ENCODE results near the gene GOLGA6L2. TPM values are rescaled to one million over a fixed set of nuclear protein-coding genes. Genes with fewer than 3 reads are reported as not detected.
"Not testable (repeated sequence)": the region's sequence is repeated elsewhere in the genome, so short reads cannot be mapped to it uniquely, and the experiment has no call there.

GOLGA6L2 gene
- total RNA-seq, 2 experiments from 2014 or later: not detected

GRCh38 chr15:23437146-23437545 is 9.9 kb downstream of the GOLGA6L2 start:
- TF ChIP-seq EZH2phosphoT487 (IDR thresholded peaks at IDR 0.05; ENCODE audit: borderline replicate concordance, low read depth, low read length) (no peak), CTCF (conservative IDR thresholded peaks at IDR 0.05; ENCODE audit: low read length) (no peak)
- BruUV-seq (replicated peaks): no TSS peak
- H3K36me3 ChIP-seq (ENCODE audit: insufficient read depth, low read length): no peaks in the 10 kb centered on the region
- H3K27ac ChIP-seq (ENCODE audit: low read depth, low read length, poor library complexity, severe bottlenecking): no peak overlapping the region
- H3K79me2 ChIP-seq (ENCODE audit: insufficient read depth, low read depth, low read length): no peaks in the 10 kb centered on the region
- DNase-seq (ENCODE audit: low spot score): no peak
- intact Hi-C loops (cut with micrococcal nuclease; ENCODE audit: unreplicated experiment): no loop called here
- ChIA-PET POLR2A (no interaction called here), CTCF (ENCODE audit: unreplicated experiment) (no interaction called here)
- no peaks in the 10 kb centered on the region for H4K20me1 ChIP-seq (ENCODE audit: insufficient read depth, low read length)
- H3K4me2 ChIP-seq (ENCODE audit: low read length): no peak overlapping the region
- no peak overlapping the region for H3K4me3 ChIP-seq (ENCODE audit: low read depth, low read length, poor library complexity, severe bottlenecking)
- no peaks in the 10 kb centered on the region for H3K9me2 ChIP-seq (ENCODE audit: insufficient read depth, low read length)
- no peaks in the 10 kb centered on the region for H3K9me3 ChIP-seq (ENCODE audit: low read length)
- no peaks in the 10 kb centered on the region for H3K4me1 ChIP-seq (ENCODE audit: insufficient read depth, low read length, poor library complexity, severe bottlenecking)
- H2AFZ ChIP-seq (ENCODE audit: low read length): no peak overlapping the region

GRCh38 chr15:23436421-23436820 is 10.6 kb downstream of the GOLGA6L2 start:
- Histone ChIP-seq H3K4me3 (ENCODE audit: low read depth, low read length, poor library complexity, severe bottlenecking) (no peak overlapping the region), H2AFZ (ENCODE audit: low read length) (no peak overlapping the region), H4K20me1 (ENCODE audit: insufficient read depth, low read length) (no peaks in the 10 kb centered on the region), H3K9me2 (ENCODE audit: insufficient read depth, low read length) (no peaks in the 10 kb centered on the region), H3K79me2 (ENCODE audit: insufficient read depth, low read depth, low read length) (no peaks in the 10 kb centered on the region), H3K27ac (ENCODE audit: low read depth, low read length, poor library complexity, severe bottlenecking) (no peak overlapping the region), H3K4me1 (ENCODE audit: insufficient read depth, low read length, poor library complexity, severe bottlenecking) (no peaks in the 10 kb centered on the region), H3K36me3 (ENCODE audit: insufficient read depth, low read length) (no peaks in the 10 kb centered on the region), H3K4me2 (ENCODE audit: low read length) (no peak overlapping the region), H3K9me3 (ENCODE audit: low read length) (no peaks in the 10 kb centered on the region)
- DNase-seq (ENCODE audit: low spot score): no peak
- TF ChIP-seq EZH2phosphoT487 (IDR thresholded peaks at IDR 0.05; ENCODE audit: borderline replicate concordance, low read depth, low read length) (no peak), CTCF (conservative IDR thresholded peaks at IDR 0.05; ENCODE audit: low read length) (no peak)
- no TSS peak for BruUV-seq (replicated peaks)
- ChIA-PET CTCF (ENCODE audit: unreplicated experiment) (no interaction called here), POLR2A (no interaction called here)
- intact Hi-C loops (cut with micrococcal nuclease; ENCODE audit: unreplicated experiment): no loop called here

- ChIA-PET POLR2A (interaction anchor here (0.6 kb wide), 1 partner anchor 77 kb away, joined by 4 read pairs; no protein-coding TSS in a partner anchor), CTCF (ENCODE audit: unreplicated experiment) (interaction anchor here (0.6 kb wide), 1 partner anchor 1442 kb away, joined by 3 read pairs; no protein-coding TSS in a partner anchor)
- H3K27ac ChIP-seq (ENCODE audit: low read depth, low read length, poor library complexity, severe bottlenecking); H3K4me2 ChIP-seq (ENCODE audit: low read length); H2AFZ ChIP-seq (ENCODE audit: low read length); H3K4me1 ChIP-seq (ENCODE audit: insufficient read depth, low read length, poor library complexity, severe bottlenecking); BruUV-seq (replicated peaks); H3K36me3 ChIP-seq (ENCODE audit: insufficient read depth, low read length); H3K79me2 ChIP-seq (ENCODE audit: insufficient read depth, low read depth, low read length); H4K20me1 ChIP-seq (ENCODE audit: insufficient read depth, low read length); DNase-seq (ENCODE audit: low spot score); H3K4me3 ChIP-seq (ENCODE audit: low read depth, low read length, poor library complexity, severe bottlenecking); H3K9me2 ChIP-seq (ENCODE audit: insufficient read depth, low read length); H3K9me3 ChIP-seq (ENCODE audit: low read length); intact Hi-C loops (cut with micrococcal nuclease; ENCODE audit: unreplicated experiment): not testable (repeated sequence)
Observed at GRCh38 chr15:23434699-23435098, 12.3 kb downstream of the GOLGA6L2 start.

GRCh38 chr15:23425327-23425726 is 21.7 kb downstream of the GOLGA6L2 start:
- H3K36me3 ChIP-seq (ENCODE audit: insufficient read depth, low read length); H3K4me1 ChIP-seq (ENCODE audit: insufficient read depth, low read length, poor library complexity, severe bottlenecking); H3K79me2 ChIP-seq (ENCODE audit: insufficient read depth, low read depth, low read length); BruUV-seq (replicated peaks); H3K9me2 ChIP-seq (ENCODE audit: insufficient read depth, low read length); POLR2A ChIA-PET; H3K27ac ChIP-seq (ENCODE audit: low read depth, low read length, poor library complexity, severe bottlenecking); H2AFZ ChIP-seq (ENCODE audit: low read length); H4K20me1 ChIP-seq (ENCODE audit: insufficient read depth, low read length); intact Hi-C loops (cut with micrococcal nuclease; ENCODE audit: unreplicated experiment); H3K9me3 ChIP-seq (ENCODE audit: low read length); H3K4me3 ChIP-seq (ENCODE audit: low read depth, low read length, poor library complexity, severe bottlenecking); DNase-seq (ENCODE audit: low spot score); H3K4me2 ChIP-seq (ENCODE audit: low read length); CTCF ChIA-PET (ENCODE audit: unreplicated experiment): not testable (repeated sequence)

Data from OCI-LY7 (cell line).